Eye (tissue), 1 donor: Measurements from ENCODE around the gene SERINC2.
A peak's percentile ranks its signal among the peaks of the same experiment; 100 is the strongest.
"Not testable (repeated sequence)": the region's sequence is repeated elsewhere in the genome, so short reads cannot be mapped to it uniquely, and the experiment has no call there.

ENCODE experiments used
- DNase-seq: peaks from one replicate; pipeline ENCODE4 v3.0.0-alpha.2; 2015

Gene SERINC2

GRCh38 chr1:31416101-31416736 is 3.2 kb downstream of the SERINC2 start:
- DNase-seq, result no peak

- no peak for DNase-seq
These were observed 4.1 kb downstream of the SERINC2 start for GRCh38 chr1:31417148-31417547.

GRCh38 chr1:31418626-31419323 is 5.8 kb downstream of the SERINC2 start:
- no peak for DNase-seq

- DNase-seq, result no peak
These were observed 7.7 kb downstream of the SERINC2 start for GRCh38 chr1:31420716-31421115.

GRCh38 chr1:31421371-31422040 is 8.5 kb downstream of the SERINC2 start:
- peak; percentile 53 for DNase-seq

GRCh38 chr1:31422505-31423319 is 9.7 kb downstream of the SERINC2 start:
- DNase-seq, result peak; percentile 93

GRCh38 chr1:31423418-31423947 is 10.5 kb downstream of the SERINC2 start:
- DNase-seq, result no peak

GRCh38 chr1:31424568-31424967 is 11.6 kb downstream of the SERINC2 start:
- no peak for DNase-seq

- no peak for DNase-seq
These were observed 12.5 kb downstream of the SERINC2 start for GRCh38 chr1:31425301-31426081.

- DNase-seq, result no peak
These were observed 13.4 kb downstream of the SERINC2 start for GRCh38 chr1:31426249-31426922.

GRCh38 chr1:31427322-31427721 is 14.3 kb downstream of the SERINC2 start:
- no peak for DNase-seq

GRCh38 chr1:31428436-31429221 is 15.6 kb downstream of the SERINC2 start:
- no peak for DNase-seq

- no peak for DNase-seq
These were observed 16.6 kb downstream of the SERINC2 start for GRCh38 chr1:31429583-31429982.

GRCh38 chr1:31431351-31432257 is 18.6 kb downstream of the SERINC2 start:
- not testable (repeated sequence) for DNase-seq

- no peak for DNase-seq
These were observed 19.8 kb downstream of the SERINC2 start for GRCh38 chr1:31432592-31433395.

GRCh38 chr1:31433396-31433930 is 20.4 kb downstream of the SERINC2 start:
- DNase-seq, result no peak

- peak; percentile 45 for DNase-seq
These were observed 21.3 kb downstream of the SERINC2 start for GRCh38 chr1:31434101-31434871.

- DNase-seq, result no peak
These were observed 22.0 kb downstream of the SERINC2 start for GRCh38 chr1:31434979-31435378.
